ENCODE results near the gene PLOD3. TPM values are rescaled to one million over a fixed set of nuclear protein-coding genes. Genes with fewer than 3 reads are reported as not detected.

Gene PLOD3
- total RNA-seq, 1 donor from 2014 or later: 41.5 TPM

DNA sequence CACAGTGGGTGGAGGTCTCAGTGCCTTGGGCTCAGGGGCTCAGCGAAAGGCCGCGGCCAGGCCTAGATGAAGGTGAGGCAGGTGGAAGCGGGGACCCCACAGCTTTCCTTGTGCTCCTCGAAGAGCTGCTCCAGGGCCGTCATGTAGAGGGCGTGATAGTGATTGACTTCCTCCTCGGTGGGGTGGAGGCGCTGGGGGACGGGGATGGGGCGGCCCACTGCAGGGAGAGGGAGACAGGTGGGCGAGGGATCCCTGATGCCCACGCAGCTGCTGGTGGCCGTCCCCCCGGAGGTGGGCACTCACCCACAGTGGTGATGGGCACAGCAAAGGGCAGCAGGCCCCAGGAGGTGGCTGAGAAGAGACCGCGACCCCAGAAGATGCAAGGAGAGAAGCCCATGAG is 21.5 kb downstream of the PLOD3 start:
- intact Hi-C loops (cut with DNase I): loop anchor here (10.0 kb wide), 1 partner anchor 89 kb away; no protein-coding TSS in a partner anchor
- TF ChIP-seq, protein P1, sequence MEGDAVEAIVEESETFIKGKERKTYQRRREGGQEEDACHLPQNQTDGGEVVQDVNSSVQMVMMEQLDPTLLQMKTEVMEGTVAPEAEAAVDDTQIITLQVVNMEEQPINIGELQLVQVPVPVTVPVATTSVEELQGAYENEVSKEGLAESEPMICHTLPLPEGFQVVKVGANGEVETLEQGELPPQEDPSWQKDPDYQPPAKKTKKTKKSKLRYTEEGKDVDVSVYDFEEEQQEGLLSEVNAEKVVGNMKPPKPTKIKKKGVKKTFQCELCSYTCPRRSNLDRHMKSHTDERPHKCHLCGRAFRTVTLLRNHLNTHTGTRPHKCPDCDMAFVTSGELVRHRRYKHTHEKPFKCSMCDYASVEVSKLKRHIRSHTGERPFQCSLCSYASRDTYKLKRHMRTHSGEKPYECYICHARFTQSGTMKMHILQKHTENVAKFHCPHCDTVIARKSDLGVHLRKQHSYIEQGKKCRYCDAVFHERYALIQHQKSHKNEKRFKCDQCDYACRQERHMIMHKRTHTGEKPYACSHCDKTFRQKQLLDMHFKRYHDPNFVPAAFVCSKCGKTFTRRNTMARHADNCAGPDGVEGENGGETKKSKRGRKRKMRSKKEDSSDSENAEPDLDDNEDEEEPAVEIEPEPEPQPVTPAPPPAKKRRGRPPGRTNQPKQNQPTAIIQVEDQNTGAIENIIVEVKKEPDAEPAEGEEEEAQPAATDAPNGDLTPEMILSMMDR (IDR thresholded peaks at IDR 0.05): no peak
- TF ChIP-seq POLR2AphosphoS5 (IDR thresholded peaks at IDR 0.05; ENCODE audit: insufficient read depth in 1 of 2, low read depth in 1 of 2): no peak
- no peak for TF ChIP-seq POLR2A (IDR thresholded peaks at IDR 0.05)
- no peaks in the 10 kb centered on the region for H3K27me3 ChIP-seq

DNA sequence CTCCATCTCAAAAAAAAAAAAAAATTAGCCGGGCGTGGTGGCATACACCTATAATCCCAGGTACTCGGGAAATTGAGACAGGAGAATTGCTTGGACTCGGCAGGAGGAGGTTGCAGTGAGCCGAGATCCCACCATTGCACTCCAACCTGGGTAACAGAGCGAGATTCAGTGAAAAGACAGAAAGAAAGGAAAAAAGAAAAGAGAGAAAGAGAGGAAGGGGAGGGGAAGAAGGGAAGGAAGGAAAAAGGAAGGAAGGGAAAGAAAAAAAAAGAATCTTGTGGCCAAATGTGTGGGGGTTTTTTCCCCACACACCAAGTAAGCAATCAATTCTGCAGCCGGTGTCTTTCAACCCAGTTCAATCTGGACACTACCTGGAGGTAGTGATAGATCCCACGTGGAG is 28.3 kb downstream of the PLOD3 start:
- Histone ChIP-seq H3K36me3 (no peaks in the 10 kb centered on the region), H3K4me1 (no peaks in the 10 kb centered on the region), H3K27ac (no peak overlapping the region), H3K4me3 (no peak overlapping the region), H3K9me3 (no peaks in the 10 kb centered on the region), H3K27me3 (no peaks in the 10 kb centered on the region)
- TF ChIP-seq, protein P1 (IDR thresholded peaks at IDR 0.05): no peak
- no peak for TF ChIP-seq POLR2A (IDR thresholded peaks at IDR 0.05)
- TF ChIP-seq POLR2AphosphoS5 (IDR thresholded peaks at IDR 0.05; ENCODE audit: insufficient read depth in 1 of 2, low read depth in 1 of 2): no peak
- intact Hi-C loops (cut with DNase I): no loop called here
- DNase-seq (ENCODE audit: extremely low spot score in 2 of 2): no peak

More for the DNA sequence above, 21.5 kb downstream of the PLOD3 start:
- no peak for DNase-seq (ENCODE audit: extremely low spot score in 2 of 2)
- Histone ChIP-seq H3K4me3 (no peak overlapping the region), H3K4me1 (no peaks in the 10 kb centered on the region), H3K9me3 (no peaks in the 10 kb centered on the region), H3K36me3 (no peaks in the 10 kb centered on the region), H3K27ac (no peak overlapping the region)

DNA sequence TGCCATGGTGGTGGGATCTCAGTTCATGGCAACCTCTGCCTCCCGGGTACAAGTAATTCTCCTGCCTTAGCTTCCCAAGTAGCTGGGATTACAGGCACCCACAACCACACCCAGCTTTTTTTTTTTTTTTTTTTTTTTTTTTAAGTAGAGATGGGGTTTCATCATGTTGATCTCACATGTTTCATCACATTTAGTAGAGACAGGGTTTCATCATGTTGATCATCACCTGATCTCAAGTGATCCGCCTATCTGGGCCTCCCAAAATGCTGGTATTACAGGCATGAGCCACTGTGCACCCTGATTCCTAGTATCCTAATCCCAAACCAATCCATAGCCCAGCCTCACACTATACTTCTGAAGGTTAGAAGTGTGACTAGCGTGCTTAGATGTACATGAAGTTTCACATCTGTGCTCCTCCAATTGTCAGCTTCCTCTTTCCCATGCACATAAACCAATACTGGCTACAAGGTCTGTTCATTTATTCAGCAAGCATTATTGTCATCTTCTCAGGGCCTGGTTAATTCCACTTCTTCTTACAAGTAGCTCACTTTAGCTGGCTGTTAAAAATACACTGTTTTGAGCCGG is 30.4 kb downstream of the PLOD3 start:
- intact Hi-C loops (cut with DNase I): no loop called here
- TF ChIP-seq, protein P1 (IDR thresholded peaks at IDR 0.05): no peak
- TF ChIP-seq POLR2AphosphoS5 (IDR thresholded peaks at IDR 0.05; ENCODE audit: insufficient read depth in 1 of 2, low read depth in 1 of 2) (no peak), POLR2A (IDR thresholded peaks at IDR 0.05) (no peak)
- Histone ChIP-seq H3K4me1 (no peaks in the 10 kb centered on the region), H3K36me3 (no peaks in the 10 kb centered on the region), H3K4me3 (no peak overlapping the region), H3K9me3 (no peaks in the 10 kb centered on the region), H3K27me3 (no peaks in the 10 kb centered on the region), H3K27ac (no peak overlapping the region)
- DNase-seq (ENCODE audit: extremely low spot score in 2 of 2): no peak

DNA sequence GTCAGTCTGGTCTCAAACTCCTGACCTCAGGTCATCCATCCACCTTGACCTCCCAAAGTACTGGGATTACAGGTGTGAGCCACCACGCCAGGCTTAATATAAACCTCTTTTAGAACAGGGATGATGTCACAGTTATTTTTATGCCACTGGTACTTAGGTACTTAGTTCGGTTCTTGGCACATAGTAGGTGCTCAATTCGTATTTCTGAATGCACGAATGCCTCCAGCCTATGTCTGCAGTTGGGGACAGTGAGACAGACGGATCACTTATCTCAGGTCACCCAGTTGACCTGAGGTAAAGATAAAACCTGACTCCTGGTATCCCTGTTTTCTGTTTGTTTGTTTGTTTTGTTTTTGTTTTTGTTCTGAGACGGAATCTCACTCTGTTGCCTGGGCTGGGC is 31.2 kb downstream of the PLOD3 start:
- no peak overlapping the region for H3K27ac ChIP-seq
- no peaks in the 10 kb centered on the region for H3K4me1 ChIP-seq
- no peak overlapping the region for H3K4me3 ChIP-seq
- no peaks in the 10 kb centered on the region for H3K27me3 ChIP-seq
- H3K36me3 ChIP-seq: no peaks in the 10 kb centered on the region
- H3K9me3 ChIP-seq: no peaks in the 10 kb centered on the region
- TF ChIP-seq, protein P1 (IDR thresholded peaks at IDR 0.05): no peak
- TF ChIP-seq POLR2A (IDR thresholded peaks at IDR 0.05): no peak
- TF ChIP-seq POLR2AphosphoS5 (IDR thresholded peaks at IDR 0.05; ENCODE audit: insufficient read depth in 1 of 2, low read depth in 1 of 2): no peak
- intact Hi-C loops (cut with DNase I): no loop called here
- DNase-seq (ENCODE audit: extremely low spot score in 2 of 2): no peak

DNA sequence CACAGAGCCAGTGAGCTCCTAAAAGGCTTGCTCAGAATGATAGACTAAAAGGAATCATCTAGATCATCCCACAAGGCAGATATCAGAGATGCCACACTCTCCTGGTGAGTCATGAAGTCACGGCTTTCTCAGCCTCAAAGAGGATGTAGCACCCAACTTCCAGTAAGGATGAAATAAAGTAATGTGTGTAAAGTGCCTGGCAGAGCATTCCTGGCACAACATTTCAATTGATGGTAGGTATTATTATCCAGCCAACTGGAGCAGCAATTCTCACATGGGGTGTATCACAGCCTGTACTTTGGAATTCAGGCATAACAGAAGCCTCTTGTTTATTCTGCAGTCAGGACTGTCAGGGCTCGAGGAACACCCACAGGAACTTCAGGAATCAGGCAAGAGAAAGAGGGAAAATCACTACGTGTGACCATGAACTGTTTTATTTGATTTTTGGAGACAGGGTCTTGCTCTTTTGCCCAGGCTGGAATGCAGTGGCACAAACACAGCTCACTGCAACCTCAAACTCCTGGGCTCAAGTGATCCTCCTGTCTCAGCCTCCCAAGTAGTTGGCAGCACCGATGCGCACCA is 32.0 kb downstream of the PLOD3 start:
- TF ChIP-seq, protein P1 (IDR thresholded peaks at IDR 0.05): no peak
- TF ChIP-seq POLR2A (IDR thresholded peaks at IDR 0.05): no peak
- no peak for TF ChIP-seq POLR2AphosphoS5 (IDR thresholded peaks at IDR 0.05; ENCODE audit: insufficient read depth in 1 of 2, low read depth in 1 of 2)
- no peak overlapping the region for H3K4me3 ChIP-seq
- no peak overlapping the region for H3K27ac ChIP-seq
- H3K36me3 ChIP-seq: no peaks in the 10 kb centered on the region
- no peaks in the 10 kb centered on the region for H3K9me3 ChIP-seq
- H3K27me3 ChIP-seq: no peaks in the 10 kb centered on the region
- no peak for DNase-seq (ENCODE audit: extremely low spot score in 2 of 2)
- intact Hi-C loops (cut with DNase I): no loop called here
- no peaks in the 10 kb centered on the region for H3K4me1 ChIP-seq

All from vagina (tissue), 2 donors.